GM21576 (cell line): Measurements from ENCODE around the gene GPD1L.

ENCODE experiments used
- ATAC-seq: cut with Tn5 transposase; IDR thresholded peaks from one replicate; pipeline ENCODE4 v1.9.1; 2021; ENCODE audit warnings: mild to moderate bottlenecking, moderate library complexity; ENCODE audit not compliant: unreplicated experiment

The GPD1L gene

DNA sequence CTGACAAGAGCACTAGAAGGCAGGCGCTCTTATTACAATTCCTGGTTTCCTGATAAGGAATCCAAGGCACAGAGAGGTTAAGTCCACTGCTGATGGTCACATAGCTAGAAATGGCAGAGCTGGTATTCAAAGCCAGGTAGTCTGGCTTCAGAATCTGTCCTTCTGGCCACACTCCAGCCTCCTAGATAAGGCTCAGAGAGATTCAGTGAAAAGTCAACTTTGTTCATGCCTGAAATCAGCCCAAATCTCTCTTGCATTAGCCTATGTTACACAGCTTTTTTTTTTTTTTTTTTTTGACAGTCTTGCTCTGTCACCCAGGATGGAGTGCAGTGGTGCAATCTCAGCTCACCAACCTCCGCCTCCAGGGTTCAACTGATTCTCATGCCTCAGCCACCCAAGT is 110.9 kb downstream of the GPD1L start:
- ATAC-seq = no peak
